ENCODE measurements around the gene MIPEP. TPM values are rescaled to one million over a fixed set of nuclear protein-coding genes. Genes with fewer than 3 reads are reported as not detected.

MIPEP gene
- total and polyA plus RNA-seq, 10 of the 15 experiments (the other 5 are each of a cell fraction or from before 2014, with no cell fraction given), result 15.6 to 56.2 (median 29.8) TPM

DNA sequence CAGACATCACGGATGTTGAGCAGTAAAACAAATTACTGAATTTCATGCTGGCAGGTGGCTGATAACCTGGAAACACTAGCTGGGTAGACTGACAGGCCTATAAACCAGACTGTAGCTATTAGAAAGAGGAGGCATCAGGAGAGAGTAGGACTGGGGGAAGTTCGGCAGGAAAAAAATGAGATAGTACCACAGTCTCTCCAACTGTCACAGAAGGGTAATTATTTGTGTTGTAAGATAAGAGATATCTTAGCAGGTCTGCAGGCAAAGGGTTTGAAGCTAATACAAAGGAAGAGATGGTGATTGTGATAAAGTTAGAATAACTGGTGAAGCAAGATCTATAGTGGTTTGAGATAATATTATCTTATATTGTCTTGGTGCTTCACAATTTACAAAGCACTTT is 41.7 kb downstream of the MIPEP start (continued):
- TF ChIP-seq, protein P1, sequence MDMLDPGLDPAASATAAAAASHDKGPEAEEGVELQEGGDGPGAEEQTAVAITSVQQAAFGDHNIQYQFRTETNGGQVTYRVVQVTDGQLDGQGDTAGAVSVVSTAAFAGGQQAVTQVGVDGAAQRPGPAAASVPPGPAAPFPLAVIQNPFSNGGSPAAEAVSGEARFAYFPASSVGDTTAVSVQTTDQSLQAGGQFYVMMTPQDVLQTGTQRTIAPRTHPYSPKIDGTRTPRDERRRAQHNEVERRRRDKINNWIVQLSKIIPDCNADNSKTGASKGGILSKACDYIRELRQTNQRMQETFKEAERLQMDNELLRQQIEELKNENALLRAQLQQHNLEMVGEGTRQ (IDR thresholded peaks at IDR 0.05; ENCODE audit: borderline replicate concordance, low read depth, low read length), result no peak
- TF ChIP-seq, protein P2, sequence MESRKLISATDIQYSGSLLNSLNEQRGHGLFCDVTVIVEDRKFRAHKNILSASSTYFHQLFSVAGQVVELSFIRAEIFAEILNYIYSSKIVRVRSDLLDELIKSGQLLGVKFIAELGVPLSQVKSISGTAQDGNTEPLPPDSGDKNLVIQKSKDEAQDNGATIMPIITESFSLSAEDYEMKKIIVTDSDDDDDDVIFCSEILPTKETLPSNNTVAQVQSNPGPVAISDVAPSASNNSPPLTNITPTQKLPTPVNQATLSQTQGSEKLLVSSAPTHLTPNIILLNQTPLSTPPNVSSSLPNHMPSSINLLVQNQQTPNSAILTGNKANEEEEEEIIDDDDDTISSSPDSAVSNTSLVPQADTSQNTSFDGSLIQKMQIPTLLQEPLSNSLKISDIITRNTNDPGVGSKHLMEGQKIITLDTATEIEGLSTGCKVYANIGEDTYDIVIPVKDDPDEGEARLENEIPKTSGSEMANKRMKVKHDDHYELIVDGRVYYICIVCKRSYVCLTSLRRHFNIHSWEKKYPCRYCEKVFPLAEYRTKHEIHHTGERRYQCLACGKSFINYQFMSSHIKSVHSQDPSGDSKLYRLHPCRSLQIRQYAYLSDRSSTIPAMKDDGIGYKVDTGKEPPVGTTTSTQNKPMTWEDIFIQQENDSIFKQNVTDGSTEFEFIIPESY (IDR thresholded peaks at IDR 0.05), result no peak
- TF ChIP-seq SMAD5 (IDR thresholded peaks at IDR 0.05; ENCODE audit: low read depth) (no peak), LARP7 (IDR thresholded peaks at IDR 0.05) (no peak), SUPT20H (IDR thresholded peaks at IDR 0.05; ENCODE audit: borderline replicate concordance, control insufficient read depth, low read depth, low read length) (no peak)
- TF ChIP-seq, protein P3, sequence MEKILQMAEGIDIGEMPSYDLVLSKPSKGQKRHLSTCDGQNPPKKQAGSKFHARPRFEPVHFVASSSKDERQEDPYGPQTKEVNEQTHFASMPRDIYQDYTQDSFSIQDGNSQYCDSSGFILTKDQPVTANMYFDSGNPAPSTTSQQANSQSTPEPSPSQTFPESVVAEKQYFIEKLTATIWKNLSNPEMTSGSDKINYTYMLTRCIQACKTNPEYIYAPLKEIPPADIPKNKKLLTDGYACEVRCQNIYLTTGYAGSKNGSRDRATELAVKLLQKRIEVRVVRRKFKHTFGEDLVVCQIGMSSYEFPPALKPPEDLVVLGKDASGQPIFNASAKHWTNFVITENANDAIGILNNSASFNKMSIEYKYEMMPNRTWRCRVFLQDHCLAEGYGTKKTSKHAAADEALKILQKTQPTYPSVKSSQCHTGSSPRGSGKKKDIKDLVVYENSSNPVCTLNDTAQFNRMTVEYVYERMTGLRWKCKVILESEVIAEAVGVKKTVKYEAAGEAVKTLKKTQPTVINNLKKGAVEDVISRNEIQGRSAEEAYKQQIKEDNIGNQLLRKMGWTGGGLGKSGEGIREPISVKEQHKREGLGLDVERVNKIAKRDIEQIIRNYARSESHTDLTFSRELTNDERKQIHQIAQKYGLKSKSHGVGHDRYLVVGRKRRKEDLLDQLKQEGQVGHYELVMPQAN (conservative IDR thresholded peaks at IDR 0.05), result no peak

Data from GM12878 (cell line).